Caco-2 (cell line): ENCODE data around the gene CACNA1S. TPM values are rescaled to one million over a fixed set of nuclear protein-coding genes. Genes with fewer than 3 reads are reported as not detected.

ENCODE experiments used
- BruUV-seq: library from RNA; stranded (reverse); fragments of 400-500 nt; replicated peaks from 2 replicates; lab custom pipeline; 2021; lab: Mats Ljungman, UMichigan
- CTCF ChIA-PET: fragments of 300-600 bp; sonication (Branson Sonifier 250); formaldehyde crosslinking; loops from one replicate; lab custom pipeline; 2022; ENCODE audit warnings: antibody characterized with exemption; lab: Charles Lee
- POLR2A ChIA-PET: fragments of 300-600 bp; sonication (Branson Sonifier 250); formaldehyde crosslinking; loops from one replicate; lab custom pipeline; 2022; ENCODE audit warnings: antibody characterized with exemption; lab: Charles Lee
- DNase-seq, 2 experiments: peaks; one replicate each; pipeline versions ENCODE4 v3.0.0 to v3.0.0-alpha.2; 2020 to 2022
- H3K27me3 ChIP-seq: replicated peaks from 2 replicates; pipeline ENCODE4 v1.6.0; 2011; ENCODE audit warnings: low read length; ENCODE audit not compliant: control insufficient read depth, insufficient read depth
- H3K36me3 ChIP-seq: 2 replicates; pipeline ENCODE4 v1.5.1; 2011; ENCODE audit warnings: low read length; ENCODE audit not compliant: control insufficient read depth, insufficient read depth
- H3K4me1 ChIP-seq: fragments of 250-450 bp; sonication (Bioruptor Pico); 2 replicates; pipeline ENCODE4 v1.5.1; 2020; ENCODE audit warnings: mild to moderate bottlenecking
- H3K4me3 ChIP-seq: 2 replicates; pipeline ENCODE4 v1.5.1; 2011; ENCODE audit warnings: low read depth, mild to moderate bottlenecking, control low read depth, low read length
- H3K9me3 ChIP-seq: fragments of 250-450 bp; sonication (Bioruptor Pico); 2 replicates; pipeline ENCODE4 v1.5.1; 2020; ENCODE audit warnings: mild to moderate bottlenecking, moderate library complexity
- H3K27ac Mint-ChIP-seq: one replicate; pipeline ENCODE4 v1.8.0; 2022; ENCODE audit warnings: mixed read lengths; ENCODE audit not compliant: unreplicated experiment
- H3K27me3 Mint-ChIP-seq: one replicate; pipeline ENCODE4 v1.8.0; 2022; ENCODE audit warnings: mixed read lengths; ENCODE audit not compliant: insufficient read depth, unreplicated experiment
- H3K36me3 Mint-ChIP-seq: one replicate; pipeline ENCODE4 v1.8.0; 2022; ENCODE audit warnings: mild to moderate bottlenecking, mixed read lengths; ENCODE audit not compliant: insufficient read depth, unreplicated experiment
- H3K4me1 Mint-ChIP-seq: one replicate; pipeline ENCODE4 v1.8.0; 2022; ENCODE audit warnings: low read depth, mixed read lengths; ENCODE audit not compliant: unreplicated experiment
- H3K4me3 Mint-ChIP-seq: one replicate; pipeline ENCODE4 v1.8.0; 2022; ENCODE audit warnings: mild to moderate bottlenecking, moderate library complexity, mixed read lengths; ENCODE audit not compliant: unreplicated experiment
- H3K9me3 Mint-ChIP-seq: one replicate; pipeline ENCODE4 v1.8.0; 2022; ENCODE audit warnings: mixed read lengths; ENCODE audit not compliant: unreplicated experiment
- intact Hi-C: fragments of 100-400 bp; cut with micrococcal nuclease; formaldehyde crosslinking; loops from one replicate; pipeline ENCODE4 v1.10.0; 2022; ENCODE audit not compliant: unreplicated experiment
- total RNA-seq: library from RNA; stranded (reverse); gene quantifications from 2 replicates; pipeline ENCODE4 v1.2.3, GENCODE V29; 2022
- TF ChIP-seq, protein P1 (sequence below), 2 experiments: fragments of 200-600 bp in 1 of 2; IDR thresholded peaks; 1 replicate in 1 of 2; 2 replicates in 1 of 2; pipeline versions ENCODE4 v1.5.1 to v1.8.0; 2011 to 2022; ENCODE audit warnings: antibody characterized with exemption in 1 of 2, control low read depth in 1 of 2, inconsistent platforms in 1 of 2, low read depth in 1 of 2, low read length in 1 of 2, mild to moderate bottlenecking in 1 of 2, moderate library complexity in 1 of 2; ENCODE audit not compliant: insufficient read depth in 1 of 2, severe bottlenecking in 1 of 2, unreplicated experiment in 1 of 2

CACNA1S gene
- total RNA-seq, 1 experiment from 2014 or later = 0.07 TPM

DNA sequence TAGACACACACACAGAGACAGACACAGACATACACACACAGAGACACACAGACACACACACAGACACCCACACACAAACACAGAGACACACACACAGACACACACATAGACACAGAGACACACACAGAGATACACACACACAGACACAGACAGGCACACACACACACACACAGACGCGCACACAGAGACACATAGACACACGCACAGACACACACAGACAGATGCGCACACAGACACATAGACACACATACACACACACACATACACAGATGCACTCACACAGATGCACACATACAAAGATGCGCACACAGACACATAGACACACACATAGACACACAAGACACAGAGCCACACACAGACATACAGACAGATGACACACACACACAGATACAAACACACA is 104.7 kb downstream of the CACNA1S start:
- Histone ChIP-seq H3K4me1 (no peaks in the 10 kb centered on the region), H3K27me3 (no peaks in the 10 kb centered on the region), H3K9me3 (no peaks in the 10 kb centered on the region), H3K4me3 (no peak overlapping the region), H3K36me3 (no peaks in the 10 kb centered on the region)
- intact Hi-C loops = no loop called here
- Mint-ChIP-seq H3K27ac (no peak overlapping the region), H3K27me3 (no peaks in the 10 kb centered on the region), H3K9me3 (no peaks in the 10 kb centered on the region), H3K4me1 (no peaks in the 10 kb centered on the region), H3K4me3 (no peak overlapping the region), H3K36me3 (no peaks in the 10 kb centered on the region)
- ChIA-PET POLR2A (no interaction called here), CTCF (no interaction called here)
- DNase-seq = no peak
- TF ChIP-seq, protein P1, sequence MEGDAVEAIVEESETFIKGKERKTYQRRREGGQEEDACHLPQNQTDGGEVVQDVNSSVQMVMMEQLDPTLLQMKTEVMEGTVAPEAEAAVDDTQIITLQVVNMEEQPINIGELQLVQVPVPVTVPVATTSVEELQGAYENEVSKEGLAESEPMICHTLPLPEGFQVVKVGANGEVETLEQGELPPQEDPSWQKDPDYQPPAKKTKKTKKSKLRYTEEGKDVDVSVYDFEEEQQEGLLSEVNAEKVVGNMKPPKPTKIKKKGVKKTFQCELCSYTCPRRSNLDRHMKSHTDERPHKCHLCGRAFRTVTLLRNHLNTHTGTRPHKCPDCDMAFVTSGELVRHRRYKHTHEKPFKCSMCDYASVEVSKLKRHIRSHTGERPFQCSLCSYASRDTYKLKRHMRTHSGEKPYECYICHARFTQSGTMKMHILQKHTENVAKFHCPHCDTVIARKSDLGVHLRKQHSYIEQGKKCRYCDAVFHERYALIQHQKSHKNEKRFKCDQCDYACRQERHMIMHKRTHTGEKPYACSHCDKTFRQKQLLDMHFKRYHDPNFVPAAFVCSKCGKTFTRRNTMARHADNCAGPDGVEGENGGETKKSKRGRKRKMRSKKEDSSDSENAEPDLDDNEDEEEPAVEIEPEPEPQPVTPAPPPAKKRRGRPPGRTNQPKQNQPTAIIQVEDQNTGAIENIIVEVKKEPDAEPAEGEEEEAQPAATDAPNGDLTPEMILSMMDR (IDR thresholded peaks at IDR 0.05; ENCODE audit: insufficient read depth in 1 of 2, low read depth in 1 of 2, low read length in 1 of 2, severe bottlenecking in 1 of 2, unreplicated experiment in 1 of 2) = no peak
- no TSS peak for BruUV-seq

GRCh38 chr1:201006450-201006849 is 105.8 kb downstream of the CACNA1S start:
- intact Hi-C loops = no loop called here
- no peak for DNase-seq
- CTCF ChIA-PET = no interaction called here

GRCh38 chr1:201004732-201005131 is 107.5 kb downstream of the CACNA1S start:
- Mint-ChIP-seq H3K9me3 (no peaks in the 10 kb centered on the region), H3K4me1 (no peaks in the 10 kb centered on the region), H3K27me3 (no peaks in the 10 kb centered on the region), H3K36me3 (no peaks in the 10 kb centered on the region), H3K27ac (no peak overlapping the region), H3K4me3 (no peak overlapping the region)
- Histone ChIP-seq H3K27me3 (no peaks in the 10 kb centered on the region), H3K4me1 (no peaks in the 10 kb centered on the region), H3K9me3 (no peaks in the 10 kb centered on the region), H3K4me3 (no peak overlapping the region), H3K36me3 (no peaks in the 10 kb centered on the region)
- CTCF ChIA-PET = interaction anchor here (1.7 kb wide), 1 partner anchor 32 kb away, joined by 4 read pairs; no protein-coding TSS in a partner anchor
- intact Hi-C loops = no loop called here
- POLR2A ChIA-PET = no interaction called here
- no TSS peak for BruUV-seq
- no peak for DNase-seq
- TF ChIP-seq, protein P1 (IDR thresholded peaks at IDR 0.05; ENCODE audit: insufficient read depth in 1 of 2, low read depth in 1 of 2, low read length in 1 of 2, severe bottlenecking in 1 of 2, unreplicated experiment in 1 of 2) = no peak

More at GRCh38 chr1:201006450-201006849, 105.8 kb downstream of the CACNA1S start:
- H3K4me1 ChIP-seq = no peaks in the 10 kb centered on the region
- POLR2A ChIA-PET = no interaction called here
- no peaks in the 10 kb centered on the region for H3K9me3 ChIP-seq
- Mint-ChIP-seq H3K27me3 (no peaks in the 10 kb centered on the region), H3K4me1 (no peaks in the 10 kb centered on the region), H3K27ac (no peak overlapping the region), H3K4me3 (no peak overlapping the region), H3K36me3 (no peaks in the 10 kb centered on the region), H3K9me3 (no peaks in the 10 kb centered on the region)
- no peaks in the 10 kb centered on the region for H3K27me3 ChIP-seq
- TF ChIP-seq, protein P1 (IDR thresholded peaks at IDR 0.05; ENCODE audit: insufficient read depth in 1 of 2, low read depth in 1 of 2, low read length in 1 of 2, severe bottlenecking in 1 of 2, unreplicated experiment in 1 of 2) = no peak
- BruUV-seq = no TSS peak
- H3K36me3 ChIP-seq = no peaks in the 10 kb centered on the region
- no peak overlapping the region for H3K4me3 ChIP-seq
